ENCODE measurements around the gene ALPK3. TPM values are rescaled to one million over a fixed set of nuclear protein-coding genes. Genes with fewer than 3 reads are reported as not detected.

Gene ALPK3
- total and polyA plus RNA-seq, 9 of the 15 experiments (the other 6 are each of a cell fraction or from before 2014, with no cell fraction given), result 0.04 to 1.0 (median 0.07) TPM; not detected in 2

DNA sequence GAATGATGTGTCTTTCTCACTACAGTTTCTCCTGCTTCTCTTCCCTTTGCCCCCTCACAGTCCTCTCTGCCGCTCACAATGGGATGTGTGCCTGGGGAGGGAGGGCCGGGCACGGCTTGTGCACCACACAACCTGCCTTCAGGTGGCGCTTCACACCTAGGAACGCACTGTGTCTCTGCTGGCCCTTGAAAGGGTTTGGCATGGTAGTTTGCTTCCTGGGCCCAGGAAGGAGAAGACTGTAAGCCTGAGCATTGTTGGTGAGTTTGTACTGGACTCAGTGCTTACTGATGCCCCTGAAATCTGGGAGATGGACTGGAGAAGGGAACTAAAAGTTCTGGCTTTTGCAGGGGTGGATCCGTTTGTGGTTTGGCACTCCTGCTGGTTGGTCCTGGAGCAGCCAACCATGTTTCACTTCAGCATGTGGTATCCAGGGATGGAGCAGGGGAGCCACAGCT is 9.2 kb downstream of the ALPK3 start (continued):
- TF ChIP-seq RNF2 (IDR thresholded peaks at IDR 0.05) (no peak), CC2D1A (IDR thresholded peaks at IDR 0.05) (peak; percentile 65), ZNF551 (CRISPR knock-in tag; IDR thresholded peaks at IDR 0.05) (no peak), NFYB (IDR thresholded peaks at IDR 0.05; ENCODE audit: extremely low read depth, insufficient read length) (no peak), CEBPB (tag; IDR thresholded peaks at IDR 0.05) (no peak), NCOR1 (IDR thresholded peaks at IDR 0.05) (no peak), CHD7 (IDR thresholded peaks at IDR 0.05; ENCODE audit: low read depth, low read length) (no peak), IFI16 (CRISPR knock-in tag; IDR thresholded peaks at IDR 0.05) (no peak), GABPA (tag; conservative IDR thresholded peaks at IDR 0.05; ENCODE audit: low read depth) (no peak), ZFPM2 (CRISPR knock-in tag; IDR thresholded peaks at IDR 0.05) (no peak), NFIX (CRISPR knock-in tag; IDR thresholded peaks at IDR 0.05; ENCODE audit: low read depth) (no peak), ESRRA (IDR thresholded peaks at IDR 0.05; ENCODE audit: borderline replicate concordance, low read depth) (0 out of 2 replicates have a peak, but pooled peaks have one; percentile 22), SLC30A9 (CRISPR knock-in tag; IDR thresholded peaks at IDR 0.05) (no peak), CREM (IDR thresholded peaks at IDR 0.05; ENCODE audit: low read depth) (no peak), STAG1 (CRISPR knock-in tag; IDR thresholded peaks at IDR 0.05; ENCODE audit: borderline replicate concordance) (peak; percentile 68; the same call in 1 of the 2 replicates), ZNF12 (CRISPR knock-in tag; IDR thresholded peaks at IDR 0.05) (no peak), ETV5 (CRISPR knock-in tag; IDR thresholded peaks at IDR 0.05; ENCODE audit: low read depth) (no peak), ARNT (IDR thresholded peaks at IDR 0.05) (no peak), HMGXB4 (CRISPR knock-in tag; IDR thresholded peaks at IDR 0.05) (no peak)

All from K562 (cell line).